Kidney (tissue), 22 donors: ENCODE data around the gene FANCM. TPM values are rescaled to one million over a fixed set of nuclear protein-coding genes. Genes with fewer than 3 reads are reported as not detected.

Experiments used
- DNase-seq, 5 donors: peaks; one replicate each; pipeline ENCODE4 v3.0.0-alpha.2; 2013 to 2020
- FAIRE-seq: peaks from 2 replicates; lab custom pipeline; 2012; peaks lifted over from hg19 to GRCh38; lab: Jason Lieb, UNC
- H3K27ac ChIP-seq, 2 donors: one replicate each; pipeline ENCODE4 v1.7.0; 2013; ENCODE audit warnings: low read depth in 2 of 2, low read length in 2 of 2, inconsistent platforms in 1 of 2
- H3K27me3 ChIP-seq: one replicate; pipeline ENCODE4 v1.7.1; 2013; ENCODE audit warnings: low read length, inconsistent platforms; ENCODE audit not compliant: control insufficient read depth, insufficient read depth
- H3K36me3 ChIP-seq, 3 donors: one replicate each; pipeline versions ENCODE4 v1.7.0 to v1.7.1; 2013; ENCODE audit warnings: low read length in 3 of 3, control low read depth in 1 of 3, inconsistent platforms in 1 of 3; ENCODE audit not compliant: insufficient read depth in 3 of 3, control insufficient read depth in 2 of 3
- H3K4me1 ChIP-seq, 3 donors: one replicate each; pipeline versions ENCODE4 v1.7.0 to v1.7.1; 2013; ENCODE audit warnings: low read length in 3 of 3, inconsistent platforms in 1 of 3, low read depth in 1 of 3; ENCODE audit not compliant: control insufficient read depth in 2 of 3, insufficient read depth in 2 of 3
- H3K4me3 ChIP-seq, 3 donors: one replicate each; pipeline versions ENCODE4 v1.7.0 to v1.8.1; 2013; ENCODE audit warnings: low read length in 3 of 3, control low read depth in 1 of 3, inconsistent platforms in 1 of 3
- H3K9ac ChIP-seq, 3 donors: one replicate each; pipeline versions ENCODE4 v1.7.0 to v1.7.1; 2013; ENCODE audit warnings: low read length in 3 of 3, control low read depth in 1 of 3, inconsistent platforms in 1 of 3
- H3K9me3 ChIP-seq, 3 donors: one replicate each; pipeline versions ENCODE4 v1.7.0 to v1.7.1; 2013; ENCODE audit warnings: low read length in 3 of 3, control low read depth in 1 of 3, inconsistent platforms in 1 of 3; ENCODE audit not compliant: control insufficient read depth in 2 of 3, insufficient read depth in 1 of 3
- intact Hi-C: fragments of 100-400 bp; cut with DNase I; formaldehyde crosslinking; loops from one replicate; pipeline ENCODE4 v1.11.1; 2022
- long read RNA-seq, 10 donors: library from polyadenylated mRNA in 1 of 10; unstranded in 1 of 10; transcript quantifications; one replicate each; pipeline ENCODE4 v2.0.0 and lab custom pipeline, GENCODE V29; 2021 to 2026
- polyA plus RNA-seq: library from polyadenylated mRNA; stranded (reverse); fragments of 350-450 nt; fragmentation: Illumina TruSeq; extraction: RNeasy Lipid Tissue Mini Kit (QIAGEN cat#74804); gene quantifications from one replicate; pipeline ENCODE4 v1.2.3, GENCODE V29; 2014; ENCODE audit warnings: low read depth, low replicate concordance; ENCODE audit not compliant: insufficient read depth
- total RNA-seq: library from RNA; stranded (reverse); fragmentation: NEBNext Ultra II Directional; extraction: Animal tissue kit (Norgen Biotek cat#: 25700); gene quantifications from one replicate; pipeline ENCODE4 v1.2.1, GENCODE V29; 2021
- TF ChIP-seq, protein P1 (sequence below): IDR thresholded peaks from 3 replicates; pipeline ENCODE4 v1.5.1; 2012; ENCODE audit warnings: mild to moderate bottlenecking, moderate library complexity, borderline replicate concordance; ENCODE audit not compliant: insufficient read depth; ENCODE audit errors: extremely low read depth
- donor health status: control.
- donor health status: control.
- donor health status: control.
- donor health status: control.
- donor health status: control.
- donor health status: DM: yes; HTN: yes; CAD: no.
- donor health status: Normal renal cell carcinoma (clear cell type).

The FANCM gene, protein sequence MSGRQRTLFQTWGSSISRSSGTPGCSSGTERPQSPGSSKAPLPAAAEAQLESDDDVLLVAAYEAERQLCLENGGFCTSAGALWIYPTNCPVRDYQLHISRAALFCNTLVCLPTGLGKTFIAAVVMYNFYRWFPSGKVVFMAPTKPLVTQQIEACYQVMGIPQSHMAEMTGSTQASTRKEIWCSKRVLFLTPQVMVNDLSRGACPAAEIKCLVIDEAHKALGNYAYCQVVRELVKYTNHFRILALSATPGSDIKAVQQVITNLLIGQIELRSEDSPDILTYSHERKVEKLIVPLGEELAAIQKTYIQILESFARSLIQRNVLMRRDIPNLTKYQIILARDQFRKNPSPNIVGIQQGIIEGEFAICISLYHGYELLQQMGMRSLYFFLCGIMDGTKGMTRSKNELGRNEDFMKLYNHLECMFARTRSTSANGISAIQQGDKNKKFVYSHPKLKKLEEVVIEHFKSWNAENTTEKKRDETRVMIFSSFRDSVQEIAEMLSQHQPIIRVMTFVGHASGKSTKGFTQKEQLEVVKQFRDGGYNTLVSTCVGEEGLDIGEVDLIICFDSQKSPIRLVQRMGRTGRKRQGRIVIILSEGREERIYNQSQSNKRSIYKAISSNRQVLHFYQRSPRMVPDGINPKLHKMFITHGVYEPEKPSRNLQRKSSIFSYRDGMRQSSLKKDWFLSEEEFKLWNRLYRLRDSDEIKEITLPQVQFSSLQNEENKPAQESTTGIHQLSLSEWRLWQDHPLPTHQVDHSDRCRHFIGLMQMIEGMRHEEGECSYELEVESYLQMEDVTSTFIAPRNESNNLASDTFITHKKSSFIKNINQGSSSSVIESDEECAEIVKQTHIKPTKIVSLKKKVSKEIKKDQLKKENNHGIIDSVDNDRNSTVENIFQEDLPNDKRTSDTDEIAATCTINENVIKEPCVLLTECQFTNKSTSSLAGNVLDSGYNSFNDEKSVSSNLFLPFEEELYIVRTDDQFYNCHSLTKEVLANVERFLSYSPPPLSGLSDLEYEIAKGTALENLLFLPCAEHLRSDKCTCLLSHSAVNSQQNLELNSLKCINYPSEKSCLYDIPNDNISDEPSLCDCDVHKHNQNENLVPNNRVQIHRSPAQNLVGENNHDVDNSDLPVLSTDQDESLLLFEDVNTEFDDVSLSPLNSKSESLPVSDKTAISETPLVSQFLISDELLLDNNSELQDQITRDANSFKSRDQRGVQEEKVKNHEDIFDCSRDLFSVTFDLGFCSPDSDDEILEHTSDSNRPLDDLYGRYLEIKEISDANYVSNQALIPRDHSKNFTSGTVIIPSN (N-terminal part only)
- 6.4 TPM for total RNA-seq
- polyA plus RNA-seq = 2.6 TPM
- long read RNA-seq, donor 1 = 0 reads
- long read RNA-seq, donor 2 = 0 reads
- long read RNA-seq, donor 3 = 0 reads
- long read RNA-seq, donor 4, partial matches to known transcripts = 0 of 1 reads
- long read RNA-seq, donor 4, other reads (novel, unspliced or antisense) = 0 of 1 reads
- long read RNA-seq, donor 5, partial matches to known transcripts = 0 of 1 reads
- long read RNA-seq, donor 5, other reads (novel, unspliced or antisense) = 0 of 1 reads
- long read RNA-seq, donor 6 = 0 reads
- long read RNA-seq, donor 7, full-length matches to known transcripts = 1 of 1 reads
- long read RNA-seq, donor 7, partial matches to known transcripts = 0 of 1 reads
- long read RNA-seq, donor 7, other reads (novel, unspliced or antisense) = 0 of 1 reads
- long read RNA-seq, donor 8 = 0 reads
- long read RNA-seq, donor 9 = 0 reads
- long read RNA-seq, donor 10, partial matches to known transcripts = 0 of 1 reads
- long read RNA-seq, donor 10, other reads (novel, unspliced or antisense) = 0 of 1 reads

DNA sequence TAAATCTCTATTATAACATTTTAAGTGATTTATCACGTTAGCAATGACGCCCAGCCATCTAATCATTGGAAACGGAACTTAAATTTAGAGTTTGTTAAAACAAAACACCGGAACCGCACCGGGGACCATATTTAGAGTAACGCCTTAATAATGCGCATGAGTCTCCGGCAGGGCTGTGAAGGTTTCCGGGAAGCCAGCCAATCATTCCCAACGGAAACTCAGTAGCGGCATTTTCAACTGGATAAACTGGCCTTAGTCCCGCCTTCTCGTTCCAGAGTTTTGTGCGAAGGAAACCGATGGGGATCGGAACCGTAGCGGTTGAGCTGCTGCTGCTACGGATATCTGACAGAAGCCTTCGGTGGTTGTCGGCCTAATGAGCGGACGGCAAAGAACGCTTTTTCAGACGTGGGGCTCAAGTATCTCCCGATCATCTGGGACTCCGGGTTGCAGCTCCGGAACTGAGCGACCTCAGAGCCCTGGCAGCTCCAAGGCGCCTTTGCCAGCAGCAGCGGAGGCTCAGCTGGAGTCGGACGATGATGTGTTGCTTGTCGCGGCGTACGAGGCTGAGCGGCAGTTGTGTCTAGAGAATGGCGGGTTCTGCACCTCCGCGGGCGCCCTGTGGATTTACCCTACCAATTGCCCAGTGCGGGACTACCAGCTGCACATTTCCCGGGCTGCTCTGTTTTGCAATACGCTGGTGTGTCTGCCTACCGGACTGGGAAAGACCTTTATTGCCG, at the start of gene FANCM:
Gene FANCM, plus strand, starts transcription at position 272 of the 737 bp plus-strand sequence. Its CDS starts 102 bp downstream, at position 374.
- intact Hi-C loops = no loop called here
- FAIRE-seq = peak; percentile 98
- H3K4me1 ChIP-seq = peaks cover 4 to 14% (median 6%) of the 10 kb centered on the region in 3 donors

DNA sequence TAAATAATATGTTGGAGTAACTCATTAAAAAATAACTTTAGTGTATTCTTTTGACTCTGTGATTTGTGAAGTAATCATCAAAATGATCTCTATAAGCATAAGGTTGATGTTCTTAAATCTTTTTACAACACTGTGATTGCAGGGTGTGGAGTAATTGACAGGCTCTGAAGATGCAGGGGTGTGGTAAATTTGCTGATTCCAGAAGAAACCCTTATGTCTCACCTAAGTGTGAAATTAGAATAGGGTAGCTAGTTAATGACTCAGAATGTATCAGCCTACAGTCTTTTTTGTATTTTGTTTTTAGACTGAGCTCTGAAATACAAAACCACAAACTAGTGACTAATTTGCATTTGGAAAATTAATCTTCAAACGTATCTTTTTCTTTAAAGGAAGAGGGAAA, 45.9 kb upstream of the FANCM start:
- Histone ChIP-seq H3K27ac (no peak overlapping the region), H3K27me3 (no peaks in the 10 kb centered on the region), H3K9ac (no peak overlapping the region), H3K9me3 (no peaks in the 10 kb centered on the region), H3K4me3 (no peak overlapping the region), H3K4me1 (peaks cover 0 to 15% (median 4%) of the 10 kb centered on the region in 3 donors), H3K36me3 (no peaks in the 10 kb centered on the region)
- DNase-seq (no peak), FAIRE-seq (no peak)
- intact Hi-C loops = no loop called here
- TF ChIP-seq, protein P1, sequence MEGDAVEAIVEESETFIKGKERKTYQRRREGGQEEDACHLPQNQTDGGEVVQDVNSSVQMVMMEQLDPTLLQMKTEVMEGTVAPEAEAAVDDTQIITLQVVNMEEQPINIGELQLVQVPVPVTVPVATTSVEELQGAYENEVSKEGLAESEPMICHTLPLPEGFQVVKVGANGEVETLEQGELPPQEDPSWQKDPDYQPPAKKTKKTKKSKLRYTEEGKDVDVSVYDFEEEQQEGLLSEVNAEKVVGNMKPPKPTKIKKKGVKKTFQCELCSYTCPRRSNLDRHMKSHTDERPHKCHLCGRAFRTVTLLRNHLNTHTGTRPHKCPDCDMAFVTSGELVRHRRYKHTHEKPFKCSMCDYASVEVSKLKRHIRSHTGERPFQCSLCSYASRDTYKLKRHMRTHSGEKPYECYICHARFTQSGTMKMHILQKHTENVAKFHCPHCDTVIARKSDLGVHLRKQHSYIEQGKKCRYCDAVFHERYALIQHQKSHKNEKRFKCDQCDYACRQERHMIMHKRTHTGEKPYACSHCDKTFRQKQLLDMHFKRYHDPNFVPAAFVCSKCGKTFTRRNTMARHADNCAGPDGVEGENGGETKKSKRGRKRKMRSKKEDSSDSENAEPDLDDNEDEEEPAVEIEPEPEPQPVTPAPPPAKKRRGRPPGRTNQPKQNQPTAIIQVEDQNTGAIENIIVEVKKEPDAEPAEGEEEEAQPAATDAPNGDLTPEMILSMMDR = no peak

More for the DNA sequence above, at the start of gene FANCM:
- DNase-seq = peak; percentile 92 to 99 (median 96)
- Histone ChIP-seq H3K36me3 (no peaks in the 10 kb centered on the region), H3K27me3 (no peaks in the 10 kb centered on the region), H3K9ac (peak within 1 kb of the TSS; percentile 65 to 95 (median 78)), H3K9me3 (no peaks in the 10 kb centered on the region), H3K27ac (peak within 1 kb of the TSS; percentile 80 to 91), H3K4me3 (peak within 1 kb of the TSS; percentile 92 to 99 (median 96))
- TF ChIP-seq, protein P1 = no peak
